GM18502 (cell line): ENCODE results near the gene SGPL1.
"Not testable (repeated sequence)": the region's sequence is repeated elsewhere in the genome, so short reads cannot be mapped to it uniquely, and the experiment has no call there.

Experiments
- ATAC-seq: cut with Tn5 transposase; IDR thresholded peaks from one replicate; pipeline ENCODE4 v1.9.1; 2021; ENCODE audit warnings: mild to moderate bottlenecking; ENCODE audit not compliant: unreplicated experiment, poor library complexity

Gene SGPL1

GRCh38 chr10:70915806-70916205 is 100.1 kb downstream of the SGPL1 start:
- ATAC-seq = no peak

GRCh38 chr10:70916241-70916640 is 100.5 kb downstream of the SGPL1 start:
- no peak for ATAC-seq

GRCh38 chr10:70917226-70917625 is 101.5 kb downstream of the SGPL1 start:
- no peak for ATAC-seq

- no peak for ATAC-seq
Measured at GRCh38 chr10:70917635-70918034, 101.9 kb downstream of the SGPL1 start.

GRCh38 chr10:70918851-70919530 is 103.2 kb downstream of the SGPL1 start:
- no peak for ATAC-seq

- not testable (repeated sequence) for ATAC-seq
Measured at GRCh38 chr10:70919906-70920305, 104.2 kb downstream of the SGPL1 start.

- no peak for ATAC-seq
Measured at GRCh38 chr10:70920519-70920918, 104.8 kb downstream of the SGPL1 start.

- no peak for ATAC-seq
Measured at GRCh38 chr10:70921285-70921684, 105.5 kb downstream of the SGPL1 start.

- ATAC-seq = no peak
Measured at GRCh38 chr10:70923696-70924095, 107.9 kb downstream of the SGPL1 start.

GRCh38 chr10:70925377-70926225 is 109.9 kb downstream of the SGPL1 start:
- no peak for ATAC-seq

GRCh38 chr10:70926226-70927000 is 110.7 kb downstream of the SGPL1 start:
- ATAC-seq = no peak

- no peak for ATAC-seq
Measured at GRCh38 chr10:70927189-70927943, 111.6 kb downstream of the SGPL1 start.

GRCh38 chr10:70928140-70928539 is 112.4 kb downstream of the SGPL1 start:
- ATAC-seq = no peak

- ATAC-seq = no peak
Measured at GRCh38 chr10:70930263-70931000, 114.7 kb downstream of the SGPL1 start.
